GM23338 (cell line): ENCODE results near the gene CNOT1.

Source experiments
- CREB1 ChIP-seq: fragments of 250-450 bp; sonication (Bioruptor Pico); IDR thresholded peaks from 2 replicates; pipeline ENCODE4 v1.5.0; 2020; ENCODE audit warnings: low read depth, mild to moderate bottlenecking, moderate library complexity
- ETS1 ChIP-seq: IDR thresholded peaks from 2 replicates; pipeline ENCODE4 v1.6.1; 2016; ENCODE audit warnings: antibody characterized with exemption
- EZH2 ChIP-seq: fragments of 200-600 bp; sonication (generic); IDR thresholded peaks from one replicate; pipeline ENCODE4 v1.8.0; 2017; ENCODE audit warnings: antibody characterized with exemption, mild to moderate bottlenecking, low read depth; ENCODE audit not compliant: unreplicated experiment
- EZH2phosphoT487 ChIP-seq: fragments of 200-600 bp; sonication (generic); IDR thresholded peaks from one replicate; pipeline ENCODE4 v1.8.1; 2018; ENCODE audit warnings: antibody characterized with exemption; ENCODE audit not compliant: unreplicated experiment
- JUNB ChIP-seq: IDR thresholded peaks from one replicate; pipeline ENCODE4 v1.6.1; 2016; ENCODE audit warnings: antibody characterized with exemption; ENCODE audit not compliant: unreplicated experiment
- NANOG ChIP-seq: IDR thresholded peaks from 2 replicates; pipeline ENCODE4 v1.6.1; 2016; ENCODE audit warnings: antibody characterized with exemption, borderline replicate concordance
- POLR2AphosphoS5 ChIP-seq: IDR thresholded peaks from 2 replicates; pipeline ENCODE4 v1.6.1; 2016; ENCODE audit warnings: antibody characterized with exemption, low read depth
- ZNF114 ChIP-seq: fragments of 250-450 bp; sonication (Bioruptor Pico); IDR thresholded peaks from 2 replicates; pipeline ENCODE4 v1.5.0; 2020; ENCODE audit warnings: mild to moderate bottlenecking, moderate library complexity
- TF ChIP-seq, protein P1 (sequence below), 2 experiments: fragments of 200-600 bp in 1 of 2; sonication (generic) in 1 of 2; conservative IDR thresholded peaks; 2 replicates each; pipeline versions ENCODE4 v1.5.1 to v1.6.1; 2016 to 2017; ENCODE audit warnings: antibody characterized with exemption in 2 of 2, low read depth in 2 of 2, mild to moderate bottlenecking in 2 of 2, moderate library complexity in 1 of 2
- TF ChIP-seq, protein P2 (sequence below): IDR thresholded peaks from one replicate; pipeline ENCODE4 v1.6.1; 2018; ENCODE audit warnings: antibody characterized with exemption; ENCODE audit not compliant: unreplicated experiment

GRCh38 chr16:58548378-58548777 is 81.2 kb downstream of the CNOT1 start:
- TF ChIP-seq JUNB: no peak
- TF ChIP-seq, protein P1, sequence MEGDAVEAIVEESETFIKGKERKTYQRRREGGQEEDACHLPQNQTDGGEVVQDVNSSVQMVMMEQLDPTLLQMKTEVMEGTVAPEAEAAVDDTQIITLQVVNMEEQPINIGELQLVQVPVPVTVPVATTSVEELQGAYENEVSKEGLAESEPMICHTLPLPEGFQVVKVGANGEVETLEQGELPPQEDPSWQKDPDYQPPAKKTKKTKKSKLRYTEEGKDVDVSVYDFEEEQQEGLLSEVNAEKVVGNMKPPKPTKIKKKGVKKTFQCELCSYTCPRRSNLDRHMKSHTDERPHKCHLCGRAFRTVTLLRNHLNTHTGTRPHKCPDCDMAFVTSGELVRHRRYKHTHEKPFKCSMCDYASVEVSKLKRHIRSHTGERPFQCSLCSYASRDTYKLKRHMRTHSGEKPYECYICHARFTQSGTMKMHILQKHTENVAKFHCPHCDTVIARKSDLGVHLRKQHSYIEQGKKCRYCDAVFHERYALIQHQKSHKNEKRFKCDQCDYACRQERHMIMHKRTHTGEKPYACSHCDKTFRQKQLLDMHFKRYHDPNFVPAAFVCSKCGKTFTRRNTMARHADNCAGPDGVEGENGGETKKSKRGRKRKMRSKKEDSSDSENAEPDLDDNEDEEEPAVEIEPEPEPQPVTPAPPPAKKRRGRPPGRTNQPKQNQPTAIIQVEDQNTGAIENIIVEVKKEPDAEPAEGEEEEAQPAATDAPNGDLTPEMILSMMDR (conservative IDR thresholded peaks at IDR 0.05; ENCODE audit: low read depth in 2 of 2): no peak
- TF ChIP-seq EZH2: no peak
- TF ChIP-seq POLR2AphosphoS5: no peak
- TF ChIP-seq, protein P2, sequence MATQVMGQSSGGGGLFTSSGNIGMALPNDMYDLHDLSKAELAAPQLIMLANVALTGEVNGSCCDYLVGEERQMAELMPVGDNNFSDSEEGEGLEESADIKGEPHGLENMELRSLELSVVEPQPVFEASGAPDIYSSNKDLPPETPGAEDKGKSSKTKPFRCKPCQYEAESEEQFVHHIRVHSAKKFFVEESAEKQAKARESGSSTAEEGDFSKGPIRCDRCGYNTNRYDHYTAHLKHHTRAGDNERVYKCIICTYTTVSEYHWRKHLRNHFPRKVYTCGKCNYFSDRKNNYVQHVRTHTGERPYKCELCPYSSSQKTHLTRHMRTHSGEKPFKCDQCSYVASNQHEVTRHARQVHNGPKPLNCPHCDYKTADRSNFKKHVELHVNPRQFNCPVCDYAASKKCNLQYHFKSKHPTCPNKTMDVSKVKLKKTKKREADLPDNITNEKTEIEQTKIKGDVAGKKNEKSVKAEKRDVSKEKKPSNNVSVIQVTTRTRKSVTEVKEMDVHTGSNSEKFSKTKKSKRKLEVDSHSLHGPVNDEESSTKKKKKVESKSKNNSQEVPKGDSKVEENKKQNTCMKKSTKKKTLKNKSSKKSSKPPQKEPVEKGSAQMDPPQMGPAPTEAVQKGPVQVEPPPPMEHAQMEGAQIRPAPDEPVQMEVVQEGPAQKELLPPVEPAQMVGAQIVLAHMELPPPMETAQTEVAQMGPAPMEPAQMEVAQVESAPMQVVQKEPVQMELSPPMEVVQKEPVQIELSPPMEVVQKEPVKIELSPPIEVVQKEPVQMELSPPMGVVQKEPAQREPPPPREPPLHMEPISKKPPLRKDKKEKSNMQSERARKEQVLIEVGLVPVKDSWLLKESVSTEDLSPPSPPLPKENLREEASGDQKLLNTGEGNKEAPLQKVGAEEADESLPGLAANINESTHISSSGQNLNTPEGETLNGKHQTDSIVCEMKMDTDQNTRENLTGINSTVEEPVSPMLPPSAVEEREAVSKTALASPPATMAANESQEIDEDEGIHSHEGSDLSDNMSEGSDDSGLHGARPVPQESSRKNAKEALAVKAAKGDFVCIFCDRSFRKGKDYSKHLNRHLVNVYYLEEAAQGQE: no peak
- no peak for TF ChIP-seq ZNF114 (CRISPR knock-in tag)
- no peak for TF ChIP-seq ETS1
- no peak for TF ChIP-seq CREB1 (CRISPR knock-in tag)
- TF ChIP-seq EZH2phosphoT487: no peak
- TF ChIP-seq NANOG: no peak
